ENCODE measurements around the gene PPFIA1.

The PPFIA1 gene

GRCh38 chr11:70341881-70342429 lies 71.5 kb downstream of the PPFIA1 start:
- no peak overlapping the region for H3K4me3 ChIP-seq (ENCODE audit: low read length)
- no peak for TF ChIP-seq CTCF (conservative IDR thresholded peaks at IDR 0.05; ENCODE audit: low read depth, low read length)
- no peak for DNase-seq (ENCODE audit: low read depth)

- no peak for DNase-seq (ENCODE audit: low read depth)
- TF ChIP-seq CTCF (conservative IDR thresholded peaks at IDR 0.05; ENCODE audit: low read depth, low read length): no peak
- no peak overlapping the region for H3K4me3 ChIP-seq (ENCODE audit: low read length)
Measured at GRCh38 chr11:70343636-70344035, 73.1 kb downstream of the PPFIA1 start.

GRCh38 chr11:70348191-70348590 lies 77.7 kb downstream of the PPFIA1 start:
- no peak for DNase-seq (ENCODE audit: low read depth)
- H3K4me3 ChIP-seq (ENCODE audit: low read length): no peak overlapping the region
- no peak for TF ChIP-seq CTCF (conservative IDR thresholded peaks at IDR 0.05; ENCODE audit: low read depth, low read length)

- H3K4me3 ChIP-seq (ENCODE audit: low read length): no peak overlapping the region
- TF ChIP-seq CTCF (conservative IDR thresholded peaks at IDR 0.05; ENCODE audit: low read depth, low read length): no peak
- DNase-seq (ENCODE audit: low read depth): no peak
Measured at GRCh38 chr11:70348608-70349007, 78.1 kb downstream of the PPFIA1 start.

- no peak overlapping the region for H3K4me3 ChIP-seq (ENCODE audit: low read length)
- no peak for DNase-seq (ENCODE audit: low read depth)
- TF ChIP-seq CTCF (conservative IDR thresholded peaks at IDR 0.05; ENCODE audit: low read depth, low read length): no peak
Measured at GRCh38 chr11:70351646-70352045, 81.2 kb downstream of the PPFIA1 start.

GRCh38 chr11:70352100-70352499 lies 81.6 kb downstream of the PPFIA1 start:
- DNase-seq (ENCODE audit: low read depth): no peak
- TF ChIP-seq CTCF (conservative IDR thresholded peaks at IDR 0.05; ENCODE audit: low read depth, low read length): no peak
- no peak overlapping the region for H3K4me3 ChIP-seq (ENCODE audit: low read length)

GRCh38 chr11:70352601-70353000 lies 82.1 kb downstream of the PPFIA1 start:
- H3K4me3 ChIP-seq (ENCODE audit: low read length): no peak overlapping the region
- DNase-seq (ENCODE audit: low read depth): no peak
- no peak for TF ChIP-seq CTCF (conservative IDR thresholded peaks at IDR 0.05; ENCODE audit: low read depth, low read length)
